ENCODE measurements around the gene PRKD2.
"Not testable (repeated sequence)": the region's sequence is repeated elsewhere in the genome, so short reads cannot be mapped to it uniquely, and the experiment has no call there.

The PRKD2 gene

DNA sequence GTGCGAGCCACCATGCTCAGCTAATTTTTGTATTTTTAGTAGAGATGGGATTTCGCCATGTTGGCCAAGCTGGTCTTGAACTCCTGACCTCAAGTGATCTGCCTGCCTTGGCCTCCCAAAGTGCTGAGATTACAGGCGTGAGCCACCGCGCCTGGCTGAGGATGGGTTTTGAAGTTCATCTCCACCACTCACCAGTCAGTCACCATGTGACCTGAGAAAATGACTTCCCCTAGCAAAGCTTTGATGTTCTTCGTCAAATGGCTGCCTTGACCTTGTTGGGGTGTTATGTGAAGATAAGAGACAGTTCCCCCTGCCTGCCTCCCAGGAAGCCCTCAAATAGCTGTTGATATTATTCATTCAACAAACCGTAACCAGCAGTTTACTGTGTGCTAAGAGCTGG, 87.9 kb downstream of the PRKD2 start:
- not testable (repeated sequence) for DNase-seq

GRCh38 chr19:46626446-46626845, 90.5 kb downstream of the PRKD2 start:
- DNase-seq, result no peak

DNA sequence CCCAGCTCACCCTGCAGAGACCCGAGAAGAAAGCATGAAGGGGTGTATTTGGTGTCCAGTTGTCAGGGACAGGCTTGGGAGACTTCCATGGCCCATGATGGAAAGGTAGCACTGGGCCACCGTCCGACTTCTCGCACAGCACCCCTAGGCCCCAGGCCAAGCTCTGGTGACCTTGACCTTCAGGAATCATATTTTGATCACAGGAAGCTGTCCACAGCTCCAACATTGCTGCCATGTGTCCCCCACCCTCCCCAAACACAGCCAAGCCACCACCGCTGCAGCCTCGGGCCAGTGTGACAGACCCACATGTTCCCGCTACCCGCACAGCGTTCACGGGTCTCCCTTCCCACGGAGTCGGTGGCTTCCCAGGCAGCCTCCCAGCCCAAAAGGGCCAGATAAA, 91.2 kb downstream of the PRKD2 start:
- DNase-seq, result no peak

GRCh38 chr19:46624958-46625661, 91.8 kb downstream of the PRKD2 start, which contains the start of gene PTGIR:
TSS of gene PTGIR (minus strand) at chr19:46625089. CDS start at chr19:46624225, 864 bp downstream.
- no peak for DNase-seq
